Loucy (cell line): ENCODE results near the gene DPCD.
"Not testable (repeated sequence)": the region's sequence is repeated elsewhere in the genome, so short reads cannot be mapped to it uniquely, and the experiment has no call there.

ENCODE experiments used
- H2AFZ ChIP-seq: fragments of 200-600 bp; sonication (generic); 2 replicates; pipeline ENCODE4 v1.6.0; 2016; ENCODE audit warnings: antibody characterized with exemption, mild to moderate bottlenecking, low read length, moderate library complexity
- H3F3A ChIP-seq: fragments of 200-600 bp; 2 replicates; pipeline ENCODE4 v1.6.0; 2016; ENCODE audit warnings: antibody characterized with exemption, low read depth, mild to moderate bottlenecking
- H3K27me3 ChIP-seq: fragments of 200-600 bp; sonication (generic); 2 replicates; pipeline ENCODE4 v1.6.1; 2014; ENCODE audit warnings: low read length, mild to moderate bottlenecking; ENCODE audit not compliant: insufficient read depth, poor library complexity, severe bottlenecking
- H3K36me3 ChIP-seq: fragments of 200-600 bp; sonication (generic); 2 replicates; pipeline ENCODE4 v1.6.1; 2016; ENCODE audit warnings: low read length; ENCODE audit not compliant: insufficient read depth
- H3K4me1 ChIP-seq: fragments of 200-600 bp; sonication (generic); 2 replicates; pipeline ENCODE4 v1.5.1; 2014; ENCODE audit warnings: low read length, mild to moderate bottlenecking; ENCODE audit not compliant: insufficient read depth, poor library complexity, severe bottlenecking
- H3K4me2 ChIP-seq: fragments of 200-600 bp; sonication (generic); 2 replicates; pipeline ENCODE4 v1.6.0; 2014; ENCODE audit warnings: antibody characterized with exemption, low read length, low read depth, mild to moderate bottlenecking; ENCODE audit not compliant: poor library complexity, severe bottlenecking
- H3K4me3 ChIP-seq: fragments of 200-600 bp; sonication (generic); 2 replicates; pipeline ENCODE4 v1.5.1; 2014; ENCODE audit warnings: low read length, mild to moderate bottlenecking, mixed read lengths; ENCODE audit not compliant: poor library complexity, severe bottlenecking
- H3K79me2 ChIP-seq: fragments of 200-600 bp; sonication (generic); 2 replicates; pipeline ENCODE4 v1.6.1; 2014; ENCODE audit warnings: low read length; ENCODE audit not compliant: insufficient read depth
- H3K9ac ChIP-seq: fragments of 200-600 bp; sonication (generic); 2 replicates; pipeline ENCODE4 v1.6.0; 2014; ENCODE audit warnings: mild to moderate bottlenecking, low read depth, low read length, moderate library complexity; ENCODE audit not compliant: poor library complexity, severe bottlenecking
- H3K9me2 ChIP-seq: fragments of 200-600 bp; sonication (generic); replicated peaks from 2 replicates; pipeline ENCODE4 v1.6.1; 2016; ENCODE audit warnings: low read depth, low read length, mixed read lengths
- H3K9me3 ChIP-seq: fragments of 200-600 bp; sonication (generic); 2 replicates; pipeline ENCODE4 v1.6.1; 2014; ENCODE audit warnings: mild to moderate bottlenecking, antibody characterized with exemption, low read length, low read depth; ENCODE audit not compliant: insufficient read depth
- H4K20me1 ChIP-seq: fragments of 200-600 bp; sonication (generic); 2 replicates; pipeline ENCODE4 v1.6.0; 2014; ENCODE audit warnings: antibody characterized with exemption, low read length, mild to moderate bottlenecking; ENCODE audit not compliant: insufficient read depth, poor library complexity, severe bottlenecking
- CTCF ChIP-seq: fragments of 200-600 bp; sonication (generic); conservative IDR thresholded peaks from 2 replicates; pipeline ENCODE4 v1.5.1; 2014; ENCODE audit warnings: mild to moderate bottlenecking, antibody characterized with exemption, low read length
- EZH2phosphoT487 ChIP-seq: fragments of 200-600 bp; IDR thresholded peaks from 2 replicates; pipeline ENCODE4 v1.6.1; 2018; ENCODE audit warnings: antibody characterized with exemption, mild to moderate bottlenecking, moderate library complexity, borderline replicate concordance

Gene DPCD

GRCh38 chr10:101588879-101589278, 758 bp downstream of the DPCD start:
- peak overlapping the region; percentile 99 for H3K4me2 ChIP-seq
- H4K20me1 ChIP-seq: no peaks in the 10 kb centered on the region
- H3K4me1 ChIP-seq: peaks cover 18% of the 10 kb centered on the region
- H3K27me3 ChIP-seq: no peaks in the 10 kb centered on the region
- H2AFZ ChIP-seq: peak overlapping the region; percentile 90
- no peaks in the 10 kb centered on the region for H3K9me2 ChIP-seq
- TF ChIP-seq EZH2phosphoT487: no peak
- TF ChIP-seq CTCF: no peak
- no peaks in the 10 kb centered on the region for H3K36me3 ChIP-seq
- no peaks in the 10 kb centered on the region for H3K9me3 ChIP-seq
- no peak overlapping the region for H3K9ac ChIP-seq
- H3K79me2 ChIP-seq: peaks cover 13% of the 10 kb centered on the region
- H3K4me3 ChIP-seq: peak overlapping the region; percentile 99
- H3F3A ChIP-seq: no peaks in the 10 kb centered on the region

- not testable (repeated sequence) for H3K79me2 ChIP-seq, H3K36me3 ChIP-seq
Observed at GRCh38 chr10:101593331-101593730, 5.2 kb downstream of the DPCD start.

GRCh38 chr10:101595591-101596433, 7.7 kb downstream of the DPCD start:
- no peaks in the 10 kb centered on the region for H3K36me3 ChIP-seq
- no peak for TF ChIP-seq EZH2phosphoT487
- TF ChIP-seq CTCF: no peak
- H4K20me1 ChIP-seq: no peaks in the 10 kb centered on the region
- H3K4me1 ChIP-seq: no peaks in the 10 kb centered on the region
- H3K9ac ChIP-seq: no peak overlapping the region
- no peaks in the 10 kb centered on the region for H3K27me3 ChIP-seq
- no peaks in the 10 kb centered on the region for H3K9me2 ChIP-seq
- H2AFZ ChIP-seq: no peak overlapping the region
- no peaks in the 10 kb centered on the region for H3F3A ChIP-seq
- no peaks in the 10 kb centered on the region for H3K79me2 ChIP-seq
- no peak overlapping the region for H3K4me3 ChIP-seq
- H3K9me3 ChIP-seq: no peaks in the 10 kb centered on the region
- no peak overlapping the region for H3K4me2 ChIP-seq

More at GRCh38 chr10:101593331-101593730, 5.2 kb downstream of the DPCD start:
- not testable (repeated sequence) for H2AFZ ChIP-seq, H3K4me1 ChIP-seq, H3K4me3 ChIP-seq, H4K20me1 ChIP-seq, H3F3A ChIP-seq, H3K9ac ChIP-seq, H3K4me2 ChIP-seq, H3K27me3 ChIP-seq, H3K9me2 ChIP-seq, H3K9me3 ChIP-seq
